Tibial nerve (tissue), 4 donors: ENCODE results near the gene PPM1G. TPM values are rescaled to one million over a fixed set of nuclear protein-coding genes. Genes with fewer than 3 reads are reported as not detected.

ENCODE experiments used
- DNase-seq, 2 donors: peaks; one replicate each; pipeline ENCODE4 v3.0.0-alpha.2; 2019; ENCODE audit warnings: low spot score in 2 of 2
- H3K27ac ChIP-seq, 4 donors: fragments of 200-600 bp; sonication (generic) in 3 of 4; one replicate each; pipeline ENCODE4 v1.5.1; 2017 to 2019; ENCODE audit warnings: mild to moderate bottlenecking in 1 of 4
- H3K27me3 ChIP-seq, 2 donors: fragments of 200-600 bp; sonication (generic) in 1 of 2; one replicate each; pipeline versions ENCODE4 v1.5.1 to v1.6.0; 2017 to 2019
- H3K36me3 ChIP-seq, 3 donors: fragments of 200-600 bp; sonication (generic); one replicate each; pipeline ENCODE4 v1.5.1; 2018 to 2019
- H3K4me1 ChIP-seq, 4 donors: fragments of 200-600 bp; sonication (generic) in 3 of 4; one replicate each; pipeline ENCODE4 v1.5.1; 2017 to 2019
- H3K4me3 ChIP-seq, 4 donors: fragments of 200-600 bp; sonication (generic) in 3 of 4; one replicate each; pipeline ENCODE4 v1.5.1; 2017 to 2019; ENCODE audit warnings: mild to moderate bottlenecking in 1 of 4, moderate library complexity in 1 of 4
- H3K9me3 ChIP-seq, 4 donors: fragments of 200-600 bp; sonication (generic) in 3 of 4; one replicate each; pipeline ENCODE4 v1.5.1; 2017 to 2019
- CTCF ChIP-seq, 5 experiments: fragments of 200-600 bp in 3 of 5; fragments of 450-650 bp in 2 of 5; sonication (generic) in 3 of 5; IDR thresholded peaks; one replicate each; pipeline ENCODE4 v1.5.1; 2016 to 2019; ENCODE audit warnings: antibody characterized with exemption in 5 of 5, mild to moderate bottlenecking in 3 of 5, moderate library complexity in 2 of 5
- EP300 ChIP-seq, 2 donors: sonication (generic); formaldehyde crosslinking; IDR thresholded peaks; one replicate each; pipeline ENCODE4 v1.6.1; 2017; ENCODE audit warnings: antibody characterized with exemption in 2 of 2, mild to moderate bottlenecking in 1 of 2
- POLR2A ChIP-seq, 2 donors: fragments of 450-650 bp; IDR thresholded peaks; one replicate each; pipeline ENCODE4 v1.6.1; 2017; ENCODE audit warnings: antibody characterized with exemption in 2 of 2, mild to moderate bottlenecking in 2 of 2, moderate library complexity in 2 of 2
- whole genome bisulfite sequencing, 2 donors: methylation state at CpG; one replicate each; pipeline ENCODE4 v1.1.5; 2018; 5-methylcytosine and 5-hydroxymethylcytosine counted together
- total RNA-seq, 4 donors: library from RNA; depleted of rRNA; stranded (reverse); fragments of >200 nt; gene quantifications; one replicate each; pipeline ENCODE4 v1.1.0, GENCODE V29; 2016

Gene PPM1G
- total RNA-seq: 10 to 100 TPM; 33.7 to 53.6 (median 47.9) TPM

- TF ChIP-seq CTCF (IDR thresholded peaks at IDR 0.05) (peak in 1 of 5 experiments; percentile 32), EP300 (IDR thresholded peaks at IDR 0.05) (peak in 1 of 2 donors; percentile 76), POLR2A (IDR thresholded peaks at IDR 0.05) (peak; percentile 3 to 52)
- WGBS, 2 donors: 1% methylated on average over 64 to 81 of the region's 82 CpGs
- Histone ChIP-seq H3K4me3 (peak within 1 kb of the TSS; percentile 78 to 99 (median 98)), H3K27ac (peak within 1 kb of the TSS; percentile 26 to 88 (median 81)), H3K36me3 (peaks cover 0 to 15% (median 0%) of the 10 kb centered on the region in 3 donors), H3K4me1 (peaks cover 0 to 34% (median 6%) of the 10 kb centered on the region in 4 donors), H3K9me3 (no peaks in the 10 kb centered on the region), H3K27me3 (no peaks in the 10 kb centered on the region)
- peak; percentile 82 to 89 for DNase-seq
Observed at GRCh38 chr2:27409321-27410073, at the start of gene PPM1G. Gene PPM1G, minus strand, starts transcription at chr2:27409591. Its CDS starts 169 bp downstream, at chr2:27409422.

- Histone ChIP-seq H3K4me1 (no peaks in the 10 kb centered on the region), H3K4me3 (no peak overlapping the region), H3K36me3 (peaks cover 4 to 97% (median 8%) of the 10 kb centered on the region in 3 donors), H3K9me3 (no peaks in the 10 kb centered on the region), H3K27me3 (no peaks in the 10 kb centered on the region), H3K27ac (no peak overlapping the region)
- 89 to 91% methylated on average over 7 of the region's 7 CpGs for WGBS, 2 donors
- no peak for DNase-seq
- TF ChIP-seq POLR2A (IDR thresholded peaks at IDR 0.05) (no peak), EP300 (IDR thresholded peaks at IDR 0.05) (no peak)
Observed at GRCh38 chr2:27453968-27454367, 44.6 kb upstream of the PPM1G start.

GRCh38 chr2:27451095-27451494 is 41.7 kb upstream of the PPM1G start:
- H3K27ac ChIP-seq: no peak overlapping the region
- no peaks in the 10 kb centered on the region for H3K9me3 ChIP-seq
- H3K36me3 ChIP-seq: peaks cover 0 to 92% (median 6%) of the 10 kb centered on the region in 3 donors
- H3K4me1 ChIP-seq: no peaks in the 10 kb centered on the region
- no peak overlapping the region for H3K4me3 ChIP-seq
- no peak for DNase-seq
- WGBS, 2 donors: 86 to 97% methylated on average over 1 of the region's 1 CpG
- TF ChIP-seq EP300 (IDR thresholded peaks at IDR 0.05) (no peak), POLR2A (IDR thresholded peaks at IDR 0.05) (no peak), CTCF (IDR thresholded peaks at IDR 0.05) (no peak)
- H3K27me3 ChIP-seq: no peaks in the 10 kb centered on the region

- no peaks in the 10 kb centered on the region for H3K9me3 ChIP-seq
- no peaks in the 10 kb centered on the region for H3K27me3 ChIP-seq
- DNase-seq: no peak
- no peak overlapping the region for H3K4me3 ChIP-seq
- WGBS, 2 donors: 74 to 77% methylated on average over 3 of the region's 3 CpGs
- H3K4me1 ChIP-seq: no peaks in the 10 kb centered on the region
- peaks cover 0 to 91% (median 6%) of the 10 kb centered on the region in 3 donors for H3K36me3 ChIP-seq
- no peak overlapping the region for H3K27ac ChIP-seq
- no peak for TF ChIP-seq POLR2A (IDR thresholded peaks at IDR 0.05)
- TF ChIP-seq EP300 (IDR thresholded peaks at IDR 0.05): no peak
- no peak for TF ChIP-seq CTCF (IDR thresholded peaks at IDR 0.05)
Observed at GRCh38 chr2:27448381-27448780, 39.0 kb upstream of the PPM1G start.

GRCh38 chr2:27446057-27446456 is 36.7 kb upstream of the PPM1G start:
- DNase-seq: no peak
- 89 to 90% methylated on average over 3 of the region's 3 CpGs for WGBS, 2 donors
- Histone ChIP-seq H3K9me3 (no peaks in the 10 kb centered on the region), H3K4me3 (no peak overlapping the region), H3K27ac (peak overlapping the region in 1 of 4 donors; percentile 63), H3K36me3 (peaks cover 6 to 91% (median 11%) of the 10 kb centered on the region in 3 donors), H3K4me1 (peaks cover 0 to 14% (median 0%) of the 10 kb centered on the region in 4 donors), H3K27me3 (no peaks in the 10 kb centered on the region)
- TF ChIP-seq CTCF (IDR thresholded peaks at IDR 0.05) (no peak), POLR2A (IDR thresholded peaks at IDR 0.05) (no peak), EP300 (IDR thresholded peaks at IDR 0.05) (no peak)
